K562 (cell line): ENCODE measurements around the gene PSMB7. TPM values are rescaled to one million over a fixed set of nuclear protein-coding genes. Genes with fewer than 3 reads are reported as not detected.

Source experiments
- ATAC-seq: fragments of 200-7000 bp; cut with Tn5 transposase; 3 replicates; pipeline ENCODE4 v1.9.1; 2020; ENCODE audit warnings: moderate library complexity
- BruUV-seq: library from RNA; stranded (reverse); fragments of 400-500 nt; replicated peaks from 2 replicates; lab custom pipeline; 2021; lab: Mats Ljungman, UMichigan
- CTCF ChIA-PET: fragments of 300-600 bp; formaldehyde crosslinking; extraction: SDS; loops from one replicate; lab custom pipeline; 2021; ENCODE audit warnings: low intra/inter-chr PET ratio; lab: Yijun Ruan, JAX
- POLR2A ChIA-PET: fragments of 300-600, 350-650 bp; sonication (Branson Sonifier 250); formaldehyde crosslinking; extraction: SDS; loops from one replicate; lab custom pipeline; 2021; ENCODE audit warnings: antibody characterized with exemption, inconsistent platforms; lab: Yijun Ruan, JAX
- DNase-seq, 4 experiments: peaks; one replicate each; pipeline versions ENCODE4 v3.0.0 to v3.0.0-alpha.2; 2011 to 2018; ENCODE audit warnings: low spot score in 3 of 4, mixed read lengths in 3 of 4; ENCODE audit errors: extremely low read depth in 1 of 4
- FAIRE-seq: peaks from 2 replicates; lab custom pipeline; 2011; peaks lifted over from hg19 to GRCh38; lab: Jason Lieb, UNC
- H2AFZ ChIP-seq: 2 replicates; pipeline ENCODE4 v1.6.0; 2011; ENCODE audit warnings: low read depth, low read length, control low read depth, inconsistent platforms
- H3K27ac ChIP-seq: fragments of 200-600 bp; 3 replicates; pipeline ENCODE4 v1.8.0; 2011; ENCODE audit warnings: low read depth, mild to moderate bottlenecking, control low read depth, inconsistent platforms, low read length, moderate library complexity, mixed read lengths; ENCODE audit errors: extremely low read depth
- H3K27me3 ChIP-seq, 2 experiments: fragments of 300-600 bp in 1 of 2; 2 replicates in 1 of 2; 3 replicates in 1 of 2; pipeline versions ENCODE4 v1.6.0 to v1.8.0; 2011; ENCODE audit warnings: inconsistent platforms in 2 of 2, low read length in 2 of 2, mild to moderate bottlenecking in 1 of 2, mixed read lengths in 1 of 2, moderate library complexity in 1 of 2; ENCODE audit not compliant: control insufficient read depth in 2 of 2, insufficient read depth in 2 of 2
- H3K36me3 ChIP-seq: fragments of 300-600 bp; 3 replicates; pipeline ENCODE4 v1.8.0; 2011; ENCODE audit warnings: mild to moderate bottlenecking, low read length, inconsistent platforms; ENCODE audit not compliant: control insufficient read depth, insufficient read depth
- H3K4me1 ChIP-seq, 2 experiments: fragments of 200-600 bp in 1 of 2; replicated peaks in 1 of 2; 2 replicates in 1 of 2; 3 replicates in 1 of 2; pipeline versions ENCODE4 v1.5.1 to v1.8.0; 2011; ENCODE audit warnings: inconsistent platforms in 2 of 2, low read length in 2 of 2, mild to moderate bottlenecking in 1 of 2, mixed read lengths in 1 of 2, moderate library complexity in 1 of 2; ENCODE audit not compliant: control insufficient read depth in 2 of 2, insufficient read depth in 2 of 2
- H3K4me2 ChIP-seq: 2 replicates; pipeline ENCODE4 v1.6.1; 2011; ENCODE audit warnings: low read length, control low read depth, inconsistent platforms, mixed read lengths; ENCODE audit not compliant: insufficient read depth
- H3K4me3 ChIP-seq: fragments of 200-600 bp; sonication (generic), shearing (Covaris generic); 2 replicates; pipeline ENCODE4 v1.5.1; 2016; ENCODE audit warnings: control low read depth, inconsistent platforms
- H3K79me2 ChIP-seq: fragments of 200-600 bp; 3 replicates; pipeline ENCODE4 v1.8.0; 2011; ENCODE audit warnings: low read length, inconsistent platforms; ENCODE audit not compliant: control insufficient read depth, insufficient read depth
- H3K9ac ChIP-seq, 2 experiments: 2 replicates each; pipeline versions ENCODE4 v1.6.0 to v1.6.1; 2011; ENCODE audit warnings: low read depth in 2 of 2, low read length in 2 of 2, control low read depth in 1 of 2, inconsistent platforms in 1 of 2, mild to moderate bottlenecking in 1 of 2, mixed read lengths in 1 of 2; ENCODE audit not compliant: insufficient read depth in 1 of 2
- H3K9me1 ChIP-seq: one replicate; pipeline ENCODE4 v1.6.0; 2011; ENCODE audit warnings: inconsistent platforms, mild to moderate bottlenecking, low read length, moderate library complexity; ENCODE audit not compliant: control insufficient read depth, insufficient read depth
- H3K9me3 ChIP-seq: replicated peaks from 2 replicates; pipeline ENCODE4 v1.5.1; 2011; ENCODE audit warnings: low read depth, low read length, inconsistent platforms; ENCODE audit not compliant: control insufficient read depth, insufficient read depth
- H4K20me1 ChIP-seq: replicated peaks from 2 replicates; pipeline ENCODE4 v1.6.1; 2011; ENCODE audit warnings: low read length, inconsistent platforms, mixed read lengths; ENCODE audit not compliant: control insufficient read depth, insufficient read depth
- CEBPG ChIP-seq, 3 experiments: fragments of 200-800 bp in 1 of 3; sonication (Bioruptor generic) in 1 of 3; sonication (generic) in 1 of 3; formaldehyde crosslinking in 1 of 3; IDR thresholded peaks in 2 of 3; conservative IDR thresholded peaks in 1 of 3; 2 replicates each; pipeline versions ENCODE4 v1.6.1 to v1.8.0; 2016 to 2022; ENCODE audit warnings: missing compliant biosample characterization in 2 of 3, missing genetic modification characterization in 2 of 3, mild to moderate bottlenecking in 1 of 3, missing genetic modification reagents in 1 of 3
- EWSR1 ChIP-seq: fragments of 450-650 bp; IDR thresholded peaks from 2 replicates; pipeline ENCODE4 v1.6.1; 2018; ENCODE audit warnings: borderline replicate concordance, mild to moderate bottlenecking, low read depth, moderate library complexity; ENCODE audit not compliant: partially characterized antibody
- WGBS: fragments of 100-300 bp; shearing (Covaris generic); methylation state at CpG from one replicate; pipeline ENCODE4 v1.1.6; 2016; ENCODE audit warnings: low coverage, mixed read lengths; ENCODE audit not compliant: insufficient coverage; ENCODE audit errors: missing lambda C conversion rate; 5-methylcytosine and 5-hydroxymethylcytosine counted together
- in situ Hi-C: fragments of 300-500 bp; cut with MboI; formaldehyde crosslinking; loops from 4 replicates; pipeline ENCODE4 v1.15.0; 2018; ENCODE audit warnings: inconsistent platforms, mixed read lengths
- intact Hi-C: fragments of 100-400 bp; cut with micrococcal nuclease; formaldehyde crosslinking; loops from 2 replicates; pipeline ENCODE4 v1.14.2; 2022
- polyA plus RNA-seq, 8 experiments: library from polyadenylated mRNA; depleted of rRNA in 4 of 8; stranded (reverse) in 5 of 8; unstranded in 3 of 8; fragments of >200 nt; fragmentation: Nextera tagmentation in 2 of 8; fragmentation: Illumina TruSeq in 1 of 8; extraction: Ambion mirVana in 2 of 8; extraction: Trizol in 1 of 8; gene quantifications; 2 replicates each; pipeline versions ENCODE4 v1.2.1 to v1.2.3, GENCODE V29; 2011 to 2014; ENCODE audit warnings: inconsistent platforms in 1 of 8, missing spikeins in 1 of 8
- total RNA-seq, 7 experiments: library from RNA; depleted of rRNA in 6 of 7; stranded (reverse); fragments of >200 nt in 6 of 7; fragmentation: Illumina TruSeq in 2 of 7; extraction: Trizol in 2 of 7; gene quantifications; 2 replicates each; pipeline versions ENCODE4 v1.2.1 to v1.2.3, GENCODE V29; 2011 to 2021; ENCODE audit warnings: low replicate concordance in 1 of 7

Gene PSMB7
- total and polyA plus RNA-seq, 9 of the 15 experiments (the other 6 are each of a cell fraction or from before 2014, with no cell fraction given): 321 to 978 (median 407) TPM

DNA sequence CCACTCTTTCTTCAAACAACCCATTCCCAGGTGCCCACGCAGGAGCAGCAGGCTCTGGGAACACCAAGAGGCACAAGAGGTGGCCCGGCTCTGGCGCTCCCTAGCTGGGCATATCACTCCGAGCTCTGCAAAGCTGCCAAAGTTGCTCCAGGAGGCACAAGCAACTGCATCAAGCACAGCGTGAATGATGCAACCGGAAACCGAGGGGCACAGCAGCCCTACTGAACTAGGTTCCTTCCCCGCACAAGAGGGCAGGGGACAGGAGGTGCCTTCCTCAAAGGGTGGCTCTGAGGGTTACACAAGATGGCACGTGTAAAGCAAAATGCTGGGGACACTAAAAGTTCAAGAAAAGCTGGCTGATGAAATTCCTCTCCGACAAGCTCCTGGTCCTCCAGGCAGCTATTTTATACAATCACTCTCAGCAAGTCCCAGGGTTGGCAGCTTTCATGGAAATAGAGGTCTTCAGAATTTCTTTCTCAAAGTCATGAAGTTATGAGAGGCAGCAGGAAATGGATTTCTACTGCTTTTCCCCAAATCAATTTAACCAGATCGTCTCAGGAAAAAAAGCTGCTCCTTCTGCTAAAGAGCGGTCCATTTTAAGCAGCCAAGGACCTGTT, 22.9 kb downstream of the PSMB7 start:
- CTCF ChIA-PET: no interaction called here
- no peak for TF ChIP-seq EWSR1
- TF ChIP-seq CEBPG (CRISPR knock-in tag; IDR thresholded peaks at IDR 0.05): no peak
- TF ChIP-seq CEBPG (tag; conservative IDR thresholded peaks at IDR 0.05 in 1 of 2, IDR thresholded peaks at IDR 0.05 in 1 of 2): peak in 1 of 2 experiments; percentile 23; a peak in 1 of 4 replicates
- TF ChIP-seq, all 486 proteins: peak for 1
- no peak for DNase-seq
- FAIRE-seq: no peak
- Histone ChIP-seq H4K20me1 (peaks cover 26% of the 10 kb centered on the region; the same call in 1 of the 2 replicates), H3K27me3 (no peaks in the 10 kb centered on the region), H2AFZ (no peak overlapping the region), H3K4me3 (no peak overlapping the region), H3K27ac (peak overlapping the region; percentile 31; the same call in 2 of the 3 replicates), H3K4me1 (peaks cover 32 to 63% of the 10 kb centered on the region in 2 experiments), H3K36me3 (peaks cover 50% of the 10 kb centered on the region), H3K4me2 (peak overlapping the region; percentile 46; the same call in 1 of the 2 replicates), H3K79me2 (peaks cover 99% of the 10 kb centered on the region), H3K9me3 (no peaks in the 10 kb centered on the region), H3K9ac (peak overlapping the region in 1 of 2 experiments; percentile 7; a peak in 1 of 4 replicates), H3K9me1 (no peaks in the 10 kb centered on the region)
- intact Hi-C loops (loop anchor here (5.0 kb wide), 1 partner anchor 70 kb away; no protein-coding TSS in a partner anchor), in situ Hi-C loops (no loop called here)
- no TSS peak for BruUV-seq
- no peak for ATAC-seq
- 71% methylated on average over 12 of the region's 12 CpGs for WGBS
- POLR2A ChIA-PET: interaction anchor here (0.6 to 1.9 kb wide), 10 partner anchors 9 to 264 kb away, joined by 3 to 6 read pairs (median 4); no protein-coding TSS in a partner anchor
